Measurements from ENCODE around the gene SH3D21.

SH3D21 gene

DNA sequence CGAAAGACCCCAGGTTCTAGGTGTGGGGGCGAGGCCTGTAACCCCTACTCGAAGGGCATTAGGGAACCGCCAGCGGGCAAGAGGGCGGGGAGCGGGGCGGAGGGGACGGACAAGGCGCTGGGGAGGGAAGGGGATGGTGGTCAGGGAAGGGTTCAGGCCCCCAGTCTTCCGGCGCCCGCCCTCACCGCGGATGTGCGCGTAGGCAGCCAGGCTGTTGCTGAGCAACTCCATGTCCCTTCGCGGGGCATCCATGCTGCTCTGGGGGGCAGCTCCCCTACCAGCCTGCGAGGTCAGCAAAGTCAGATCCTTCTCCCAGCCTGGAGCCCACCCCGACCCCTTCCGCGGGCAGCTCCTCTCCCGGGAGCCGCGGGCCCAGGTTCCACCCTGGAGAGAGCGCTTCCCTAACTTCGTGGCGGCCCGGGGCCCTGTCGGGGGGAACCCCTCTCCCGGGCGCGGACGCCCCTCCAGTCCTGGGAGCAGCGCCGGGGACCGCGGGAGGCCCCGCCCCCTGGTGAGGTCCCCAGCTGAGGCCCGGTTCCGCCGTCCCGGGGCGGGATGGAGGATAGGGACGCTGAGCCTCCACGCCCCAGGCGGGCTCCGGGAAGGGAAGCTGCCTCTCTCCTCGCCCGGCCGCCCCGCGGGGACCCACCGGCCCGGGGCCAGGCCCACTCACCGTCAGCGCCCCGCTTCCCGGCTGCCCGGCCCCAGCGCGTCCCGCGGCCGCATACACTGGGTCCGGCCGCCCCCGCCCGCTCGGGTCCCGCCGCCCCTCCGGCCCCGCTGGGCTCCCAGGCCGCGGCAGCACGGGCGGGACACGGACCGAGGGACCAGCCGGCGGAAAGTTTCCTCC lies 16.8 kb downstream of the SH3D21 start:
- TF ChIP-seq ZFX (IDR thresholded peaks at IDR 0.05; ENCODE audit: borderline replicate concordance): no peak
- TF ChIP-seq, protein P1, sequence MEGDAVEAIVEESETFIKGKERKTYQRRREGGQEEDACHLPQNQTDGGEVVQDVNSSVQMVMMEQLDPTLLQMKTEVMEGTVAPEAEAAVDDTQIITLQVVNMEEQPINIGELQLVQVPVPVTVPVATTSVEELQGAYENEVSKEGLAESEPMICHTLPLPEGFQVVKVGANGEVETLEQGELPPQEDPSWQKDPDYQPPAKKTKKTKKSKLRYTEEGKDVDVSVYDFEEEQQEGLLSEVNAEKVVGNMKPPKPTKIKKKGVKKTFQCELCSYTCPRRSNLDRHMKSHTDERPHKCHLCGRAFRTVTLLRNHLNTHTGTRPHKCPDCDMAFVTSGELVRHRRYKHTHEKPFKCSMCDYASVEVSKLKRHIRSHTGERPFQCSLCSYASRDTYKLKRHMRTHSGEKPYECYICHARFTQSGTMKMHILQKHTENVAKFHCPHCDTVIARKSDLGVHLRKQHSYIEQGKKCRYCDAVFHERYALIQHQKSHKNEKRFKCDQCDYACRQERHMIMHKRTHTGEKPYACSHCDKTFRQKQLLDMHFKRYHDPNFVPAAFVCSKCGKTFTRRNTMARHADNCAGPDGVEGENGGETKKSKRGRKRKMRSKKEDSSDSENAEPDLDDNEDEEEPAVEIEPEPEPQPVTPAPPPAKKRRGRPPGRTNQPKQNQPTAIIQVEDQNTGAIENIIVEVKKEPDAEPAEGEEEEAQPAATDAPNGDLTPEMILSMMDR (IDR thresholded peaks at IDR 0.05): no peak
- peak overlapping the region; percentile 82 for H3K27ac ChIP-seq

DNA sequence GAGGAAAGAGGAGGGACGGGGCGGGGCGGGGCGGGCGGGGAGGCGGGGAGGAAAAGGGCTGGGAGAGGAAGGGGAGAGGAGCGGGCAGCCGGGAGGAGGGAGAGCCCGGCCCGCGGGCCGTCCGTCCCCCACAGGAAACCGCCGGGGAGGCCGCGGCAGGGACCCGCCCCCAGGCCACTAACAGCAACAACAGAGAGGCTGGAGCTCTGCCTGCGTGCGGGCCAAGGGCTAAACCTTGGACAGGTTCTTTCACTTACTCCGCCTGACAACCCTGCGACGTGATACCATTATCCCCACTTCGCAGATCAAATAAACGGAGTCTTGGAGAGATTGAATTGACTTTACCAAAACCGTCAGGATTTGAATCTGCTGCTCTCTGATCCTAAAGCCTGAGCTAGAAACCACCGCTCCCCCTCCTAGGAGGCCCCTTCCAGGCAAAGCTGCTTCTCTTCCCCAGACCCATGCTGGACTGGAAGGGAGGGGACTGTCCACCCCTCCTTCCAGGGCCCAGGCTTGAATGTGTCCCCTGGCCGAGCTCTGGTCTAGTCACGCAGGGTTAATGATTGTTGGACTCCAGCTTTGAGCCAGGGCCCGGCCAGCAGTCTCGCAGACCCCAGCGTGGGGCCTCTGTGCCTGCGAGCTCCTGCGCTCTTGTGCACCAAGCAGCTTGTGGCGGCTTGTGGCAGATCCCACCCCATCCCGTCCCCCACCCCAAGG lies 17.6 kb downstream of the SH3D21 start, which contains the start of gene EVA1B:
TSS of gene EVA1B (minus strand) at position 10 of the 717 bp plus-strand sequence. CDS start 608 bp downstream, outside the sequence.
- peak within 1 kb of the TSS; percentile 82 for H3K27ac ChIP-seq
- no peak for TF ChIP-seq ZFX (IDR thresholded peaks at IDR 0.05; ENCODE audit: borderline replicate concordance)
- TF ChIP-seq, protein P1 (IDR thresholded peaks at IDR 0.05): no peak

DNA sequence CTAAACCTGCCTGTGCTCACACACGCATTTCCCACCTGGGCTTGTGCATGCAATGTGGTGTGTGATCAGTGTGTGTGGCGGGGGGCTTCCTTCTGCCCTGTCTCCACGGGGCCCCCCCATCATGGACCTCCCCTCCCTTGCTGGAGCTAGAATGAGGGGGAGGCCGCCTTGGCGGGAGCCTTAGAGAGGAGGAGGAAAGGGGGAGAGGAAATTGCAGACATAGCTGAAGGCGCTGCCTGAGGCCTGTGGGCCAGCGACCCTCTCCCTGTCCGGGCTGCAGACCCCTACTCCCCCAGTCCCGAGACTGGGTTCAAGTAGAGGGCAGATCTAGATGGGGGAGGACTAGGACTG lies 18.2 kb downstream of the SH3D21 start:
- TF ChIP-seq ZFX (IDR thresholded peaks at IDR 0.05; ENCODE audit: borderline replicate concordance): no peak
- no peak overlapping the region for H3K27ac ChIP-seq

DNA sequence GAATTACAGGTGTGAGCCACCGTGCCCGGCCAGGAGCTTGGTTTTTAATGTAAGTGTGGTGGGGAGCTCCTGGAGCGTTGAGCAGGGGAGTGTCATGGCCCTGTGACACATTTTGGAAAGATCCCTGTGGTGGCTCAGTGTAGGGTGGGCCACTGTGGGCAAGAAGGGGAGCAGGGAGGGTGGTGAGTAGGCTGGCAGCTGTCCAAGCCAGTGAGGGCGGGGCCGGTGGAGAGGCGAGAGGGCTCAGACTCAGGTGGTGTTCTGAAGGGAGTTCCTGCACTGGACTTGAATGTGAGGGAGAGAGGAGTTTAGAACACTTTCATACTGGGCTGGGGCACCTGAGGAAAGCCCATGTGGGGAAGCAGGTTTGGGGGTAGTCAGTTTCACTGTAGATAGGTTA lies 20.3 kb downstream of the SH3D21 start:
- no peak for TF ChIP-seq ZFX (IDR thresholded peaks at IDR 0.05; ENCODE audit: borderline replicate concordance)
- TF ChIP-seq, protein P1 (IDR thresholded peaks at IDR 0.05): no peak
- H3K27ac ChIP-seq: no peak overlapping the region

- no peak overlapping the region for H3K27ac ChIP-seq
- TF ChIP-seq ZFX (IDR thresholded peaks at IDR 0.05; ENCODE audit: borderline replicate concordance): no peak
- TF ChIP-seq, protein P1 (IDR thresholded peaks at IDR 0.05): no peak
Measured at GRCh38 chr1:36327421-36328087, 21.4 kb downstream of the SH3D21 start.

DNA sequence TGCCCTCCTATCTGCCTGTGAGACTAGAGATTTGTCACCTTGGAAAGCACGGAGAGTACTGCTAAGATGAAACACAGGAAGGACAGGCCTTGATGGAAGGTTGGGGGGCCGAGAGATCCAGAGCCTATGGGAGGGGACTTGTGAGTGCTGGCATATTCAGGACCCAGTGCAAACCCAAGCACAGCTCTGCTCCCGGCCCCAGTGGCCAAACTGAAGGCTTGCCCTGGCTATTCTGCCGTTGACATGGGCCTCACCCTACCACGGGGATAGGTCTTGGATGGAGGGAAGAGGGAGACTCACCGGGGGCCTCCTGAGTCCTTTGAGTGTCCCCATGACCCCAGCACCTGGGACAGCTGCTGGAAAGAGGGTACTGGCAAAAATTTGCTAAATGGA lies 21.9 kb downstream of the SH3D21 start:
- TF ChIP-seq, protein P1 (IDR thresholded peaks at IDR 0.05): no peak
- no peak for TF ChIP-seq ZFX (IDR thresholded peaks at IDR 0.05; ENCODE audit: borderline replicate concordance)
- no peak overlapping the region for H3K27ac ChIP-seq

- TF ChIP-seq ZFX (IDR thresholded peaks at IDR 0.05; ENCODE audit: borderline replicate concordance): no peak
- TF ChIP-seq, protein P1 (IDR thresholded peaks at IDR 0.05): no peak
- H3K27ac ChIP-seq: no peak overlapping the region
Measured at GRCh38 chr1:36328713-36329112, 22.5 kb downstream of the SH3D21 start.

Data from 22Rv1 (cell line).